Hypothalamus (tissue), 51 donors: ENCODE measurements around the gene TRAPPC3.
"Not testable (repeated sequence)": the region's sequence is repeated elsewhere in the genome, so short reads cannot be mapped to it uniquely, and the experiment has no call there.

ENCODE experiments used
- DNase-seq, 51 donors: peaks; one replicate each; lab custom pipeline; 2025; lab: John Stamatoyannopoulos, UW

TRAPPC3 gene

DNA sequence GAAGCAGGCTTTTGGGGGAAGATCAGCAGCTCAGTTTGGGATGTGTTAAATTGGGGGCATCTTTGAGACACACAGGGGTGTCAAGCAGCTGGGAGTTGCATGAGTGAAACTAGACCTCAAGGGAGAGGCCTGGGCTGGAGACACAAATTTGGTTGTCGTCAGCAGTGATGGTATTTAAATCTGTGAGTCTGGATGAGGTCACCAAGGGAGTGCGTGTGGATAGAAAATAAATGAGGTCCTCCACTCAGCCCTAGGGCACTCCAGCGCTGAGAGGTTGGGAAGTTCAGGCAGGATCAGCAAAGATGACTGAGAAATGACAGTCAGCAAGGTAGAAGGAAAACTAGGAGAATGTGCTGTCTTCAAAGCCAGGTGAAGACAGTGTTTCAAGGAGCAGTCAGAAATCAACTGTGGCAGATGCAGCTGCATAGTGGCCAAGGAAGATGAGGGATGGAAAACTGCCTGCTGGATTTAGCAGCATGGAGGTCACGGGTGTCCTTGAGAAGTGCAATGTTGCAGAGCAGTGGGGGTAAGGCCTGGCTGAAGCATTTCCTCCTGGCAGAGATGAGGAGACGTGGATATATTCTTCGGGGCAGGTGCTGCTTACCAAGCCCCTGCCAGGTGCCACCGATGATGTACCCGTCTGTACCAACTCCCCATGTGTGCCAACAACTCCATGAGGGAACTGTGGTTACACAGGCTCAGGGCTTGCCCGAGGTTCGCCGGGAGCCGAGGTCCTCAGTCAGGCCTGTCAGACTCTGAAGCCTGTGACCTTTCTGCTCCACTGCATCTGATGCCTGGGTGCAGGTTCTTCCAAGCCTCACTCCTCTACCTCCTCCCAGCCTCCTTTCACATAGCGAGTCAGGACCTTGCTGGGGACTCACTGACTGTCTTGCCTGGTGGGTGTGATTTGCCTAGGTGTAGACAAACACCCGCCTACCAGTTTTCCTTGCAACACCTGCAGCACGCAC is 17.9 kb upstream of the TRAPPC3 start:
- DNase-seq = peak in 1 of 51 donors; percentile 11

DNA sequence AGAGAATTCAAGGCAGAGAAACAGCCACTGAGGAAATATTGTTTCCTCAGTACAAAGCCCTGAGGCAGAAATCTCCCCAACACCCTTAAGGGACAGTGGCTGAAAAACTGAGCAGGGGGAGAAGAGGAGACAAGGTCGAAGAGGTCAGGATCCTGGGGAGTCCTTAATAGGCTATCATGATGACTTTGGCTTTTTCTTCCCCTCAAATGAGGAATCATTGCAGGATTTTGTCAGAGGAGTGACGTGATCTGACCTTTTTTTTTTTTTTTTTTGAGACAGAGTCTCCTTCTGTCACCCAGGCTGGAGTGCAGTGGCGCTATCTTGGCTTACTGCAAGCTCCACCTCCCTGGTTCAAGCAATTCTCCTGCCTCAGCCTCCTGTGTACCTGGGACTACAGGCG is 16.9 kb upstream of the TRAPPC3 start:
- no peak for DNase-seq

DNA sequence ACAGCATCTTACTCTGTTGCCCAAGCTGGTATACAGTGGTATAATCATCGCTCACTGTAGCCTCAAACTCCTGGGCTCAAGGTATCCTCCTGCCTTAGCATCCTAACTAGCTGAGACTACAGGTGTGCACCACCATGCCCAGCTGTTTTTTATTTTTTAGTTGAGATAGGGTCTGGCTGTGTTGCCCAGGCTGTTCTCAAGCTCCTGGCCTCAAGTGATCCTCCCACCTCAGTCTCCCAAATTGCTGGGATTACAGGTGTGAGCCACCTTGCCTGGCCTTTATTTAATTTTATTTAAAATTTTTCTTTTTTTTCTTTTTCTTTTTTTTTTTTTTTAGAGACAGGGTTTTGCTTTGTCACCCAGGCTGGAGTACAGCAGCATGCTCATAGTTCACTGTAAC is 15.9 kb upstream of the TRAPPC3 start:
- DNase-seq = no peak

DNA sequence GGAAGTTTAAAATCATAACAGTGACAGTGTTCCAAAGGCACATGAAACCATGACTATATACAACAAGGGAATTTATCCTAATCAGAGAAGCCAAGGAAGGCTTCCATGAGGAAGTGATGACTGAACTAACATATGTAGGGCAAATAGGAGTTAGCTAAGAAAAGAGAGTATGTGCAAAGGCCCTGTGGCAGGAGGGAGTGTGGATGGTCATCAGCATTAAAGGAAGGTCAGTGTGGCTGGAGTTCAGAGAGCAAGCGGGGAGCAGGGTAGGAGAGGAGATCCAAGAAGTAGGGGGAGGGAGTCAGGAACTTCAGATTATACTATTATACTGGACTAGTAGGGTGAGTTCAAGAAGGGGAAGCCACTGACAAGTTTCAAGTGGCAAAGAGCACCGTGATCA is 15.1 kb upstream of the TRAPPC3 start:
- no peak for DNase-seq

DNA sequence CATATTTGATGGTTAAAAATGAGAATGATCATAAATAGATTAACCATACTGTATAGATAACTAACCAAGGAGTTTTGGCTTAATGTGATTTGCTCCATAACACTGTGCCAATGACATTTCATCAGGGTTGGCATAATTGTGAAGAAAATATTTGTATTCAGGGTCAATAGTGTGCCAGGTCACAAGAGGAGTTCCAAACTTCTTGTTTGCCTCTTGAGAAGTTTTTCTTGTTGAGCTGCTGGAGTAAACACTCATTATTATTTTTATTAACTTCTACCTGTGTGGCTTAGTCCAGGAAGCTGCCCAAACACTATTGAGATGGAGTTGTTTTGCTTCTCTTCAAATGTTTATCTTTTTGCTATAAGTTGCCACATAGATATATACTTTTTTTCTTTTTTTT is 14.1 kb upstream of the TRAPPC3 start:
- DNase-seq = no peak

DNA sequence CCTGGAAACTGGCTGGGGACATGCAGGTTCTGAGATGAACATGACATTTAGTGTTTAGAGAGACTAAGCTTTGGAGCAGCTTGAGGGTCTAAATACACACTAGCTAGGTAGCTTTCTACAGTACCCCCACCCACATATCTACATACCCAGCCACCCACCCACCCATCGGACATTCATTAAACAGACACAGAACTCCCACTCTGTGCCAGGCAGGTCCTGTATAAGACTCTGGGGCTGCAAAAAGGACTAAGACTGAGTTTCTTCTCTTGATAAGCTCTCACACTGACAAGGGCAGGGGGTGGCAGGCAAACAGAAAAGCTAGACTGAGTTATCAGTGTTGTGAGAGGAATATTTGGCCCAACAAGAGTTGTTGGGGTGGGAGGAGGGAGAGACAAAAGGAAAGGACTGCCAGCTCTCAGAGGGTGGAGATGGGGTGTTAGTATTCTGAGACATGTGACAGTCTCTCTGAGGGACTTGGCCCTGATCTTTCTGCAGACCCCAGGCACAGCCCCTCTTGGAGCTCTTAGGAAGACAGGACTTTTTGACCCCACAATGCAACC is 13.5 kb upstream of the TRAPPC3 start:
- DNase-seq = no peak

DNA sequence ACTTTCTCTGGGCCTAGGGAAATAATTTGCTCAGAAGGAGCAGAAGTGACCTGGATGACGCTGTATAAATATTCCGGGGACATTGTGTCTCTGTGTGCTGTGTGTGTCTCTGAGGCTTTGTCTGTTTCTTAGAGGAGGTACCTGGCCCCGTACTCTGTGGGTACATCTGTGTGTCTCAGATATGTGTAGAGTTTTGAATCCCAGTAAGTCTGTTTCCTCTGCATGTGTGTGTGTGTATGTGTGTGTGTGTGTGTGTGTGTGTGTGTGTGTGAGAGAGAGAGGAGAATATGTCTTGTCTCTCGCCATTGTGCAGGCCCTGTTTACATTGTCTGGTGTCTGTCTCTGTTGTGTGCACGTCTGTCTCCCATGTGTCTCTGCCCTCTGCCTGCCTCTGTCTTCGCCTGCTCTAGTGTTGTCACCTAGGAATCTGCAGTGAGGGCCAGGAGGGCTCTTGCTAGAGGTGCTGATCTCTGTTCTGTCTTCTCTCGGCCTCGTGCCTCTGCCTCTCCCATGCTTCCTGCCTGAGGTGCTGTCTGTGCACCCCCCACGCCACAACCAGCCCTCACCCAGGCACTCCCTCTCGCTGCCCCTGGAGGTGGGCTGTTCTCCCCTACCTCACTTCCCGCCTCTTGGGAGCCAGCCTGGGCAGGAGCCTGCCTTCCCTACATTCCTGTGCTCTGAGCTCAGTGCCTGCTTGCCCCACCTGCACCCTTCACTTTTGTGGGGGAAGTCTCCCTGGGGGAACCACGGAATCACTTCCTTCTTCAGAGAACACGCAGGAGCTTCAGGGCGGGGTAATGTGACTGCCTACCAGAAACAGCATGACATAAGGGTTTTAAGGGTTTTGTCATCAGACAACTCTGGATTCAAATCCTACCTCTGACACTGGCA is 12.6 kb upstream of the TRAPPC3 start:
- DNase-seq = peak in 4 of 51 donors; percentile 22 to 52 (median 36)

DNA sequence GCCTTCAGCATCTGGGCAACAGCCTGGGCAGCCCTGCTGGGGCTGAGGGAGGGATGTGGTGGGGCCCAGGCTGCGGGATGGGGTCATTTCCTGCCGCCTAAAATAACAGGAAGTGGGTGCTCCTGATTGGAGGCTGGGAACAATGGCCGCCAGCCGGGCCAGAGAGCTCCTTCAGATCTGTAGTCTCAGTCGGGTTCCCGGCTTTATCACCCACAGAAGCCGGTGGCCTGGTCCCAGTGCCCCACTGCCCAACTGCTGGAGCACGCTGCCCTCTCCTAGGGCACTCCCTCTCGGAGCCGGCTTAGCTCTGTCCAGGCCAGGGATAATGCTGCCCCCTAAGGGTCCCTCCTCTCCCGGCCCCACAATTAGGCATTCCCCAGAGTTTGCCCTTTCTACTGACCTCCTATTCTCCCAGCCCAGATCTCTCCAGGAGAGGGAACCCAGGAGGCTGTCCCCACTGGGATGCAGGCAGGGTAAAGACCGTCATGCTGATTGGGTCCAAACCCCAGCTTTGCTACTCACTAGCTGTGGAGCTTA is 11.7 kb upstream of the TRAPPC3 start:
- peak in 34 of 51 donors; percentile 20 to 75 (median 43) for DNase-seq

DNA sequence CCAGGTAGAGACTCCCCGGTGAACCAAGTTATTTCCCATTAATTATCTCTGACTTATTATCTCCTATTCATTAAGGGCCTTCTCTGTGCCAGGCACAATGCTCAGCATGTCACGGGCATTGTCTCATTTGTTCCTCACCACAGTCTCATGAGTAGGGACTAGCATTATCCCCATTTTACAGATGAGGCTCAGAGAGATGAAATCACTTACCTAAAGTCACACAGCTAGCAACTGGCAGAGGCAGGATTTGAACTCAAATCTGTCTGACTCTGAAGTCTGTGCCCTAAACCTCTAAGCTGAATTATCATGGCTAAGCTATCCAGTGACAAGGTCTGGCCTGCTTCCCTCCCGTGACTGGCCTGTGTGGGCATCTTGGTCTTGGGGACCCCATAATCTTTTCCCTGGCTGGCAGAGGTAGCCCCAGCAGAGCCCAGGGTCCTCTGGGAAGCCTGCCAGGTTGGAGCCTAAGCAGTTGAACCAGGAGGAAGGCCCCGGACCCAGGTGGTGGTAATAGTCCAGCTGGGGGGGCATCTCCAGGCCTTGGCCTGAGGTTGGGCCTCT is 11.2 kb upstream of the TRAPPC3 start:
- DNase-seq = peak in 2 of 51 donors; percentile 62 to 68

DNA sequence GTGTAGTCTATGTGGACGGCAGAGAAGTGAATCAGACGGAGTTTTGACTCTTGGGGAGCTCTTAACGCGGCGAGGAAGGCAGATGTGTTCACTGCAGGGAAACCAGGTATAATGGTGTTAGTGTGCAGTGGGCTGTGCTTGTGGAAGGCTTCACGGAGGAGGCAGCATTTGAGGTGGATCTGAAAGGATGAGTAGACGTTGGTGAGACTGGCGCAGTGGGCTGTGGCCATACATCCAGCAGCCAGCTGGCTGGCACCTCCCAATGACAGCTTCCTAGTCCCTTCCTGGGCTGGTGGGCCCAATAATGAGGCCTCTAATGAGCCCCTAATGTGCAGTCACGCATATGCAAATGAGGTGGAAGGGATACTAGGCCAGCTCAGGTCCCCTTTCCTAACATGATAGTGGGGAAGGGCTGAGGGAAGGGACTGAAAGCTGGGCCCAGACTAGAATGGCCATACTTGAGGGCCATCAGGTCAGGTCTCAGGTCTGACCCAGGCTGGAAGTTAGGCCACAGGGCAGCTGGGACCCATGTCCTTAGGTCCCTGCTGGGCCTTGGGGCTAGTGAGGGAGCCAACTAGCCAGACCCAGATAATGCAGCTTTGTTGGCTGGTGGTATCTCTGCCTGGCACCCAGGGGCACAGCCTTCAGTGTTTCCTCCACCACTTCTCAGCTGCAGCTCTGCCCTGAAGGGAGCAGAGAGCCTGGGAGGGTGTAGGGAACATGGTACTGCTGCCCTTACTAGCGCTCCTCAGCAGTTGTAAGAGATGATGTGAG is 10.5 kb upstream of the TRAPPC3 start:
- peak in 32 of 51 donors; percentile 26 to 82 (median 55) for DNase-seq

DNA sequence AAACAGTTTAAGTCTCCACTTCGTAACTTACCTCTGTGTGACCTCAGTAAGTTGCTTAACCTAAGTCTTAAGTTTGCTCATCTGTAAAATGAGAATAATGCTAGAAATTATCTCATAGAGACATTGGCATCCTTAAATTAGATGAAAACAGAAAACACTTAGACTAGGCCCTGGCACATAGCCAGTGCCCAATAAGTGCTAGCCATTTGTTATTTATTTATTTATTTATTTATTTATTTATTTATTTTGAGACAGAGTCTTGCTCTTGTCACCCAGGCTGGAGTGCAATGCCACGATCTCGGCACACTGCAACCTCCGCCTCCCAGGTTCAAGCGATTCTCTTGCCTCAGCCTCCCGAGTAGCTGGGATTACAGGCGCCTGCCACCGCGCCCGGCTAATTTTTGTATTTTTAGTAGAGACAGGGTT is 9.6 kb upstream of the TRAPPC3 start:
- DNase-seq = not testable (repeated sequence)

DNA sequence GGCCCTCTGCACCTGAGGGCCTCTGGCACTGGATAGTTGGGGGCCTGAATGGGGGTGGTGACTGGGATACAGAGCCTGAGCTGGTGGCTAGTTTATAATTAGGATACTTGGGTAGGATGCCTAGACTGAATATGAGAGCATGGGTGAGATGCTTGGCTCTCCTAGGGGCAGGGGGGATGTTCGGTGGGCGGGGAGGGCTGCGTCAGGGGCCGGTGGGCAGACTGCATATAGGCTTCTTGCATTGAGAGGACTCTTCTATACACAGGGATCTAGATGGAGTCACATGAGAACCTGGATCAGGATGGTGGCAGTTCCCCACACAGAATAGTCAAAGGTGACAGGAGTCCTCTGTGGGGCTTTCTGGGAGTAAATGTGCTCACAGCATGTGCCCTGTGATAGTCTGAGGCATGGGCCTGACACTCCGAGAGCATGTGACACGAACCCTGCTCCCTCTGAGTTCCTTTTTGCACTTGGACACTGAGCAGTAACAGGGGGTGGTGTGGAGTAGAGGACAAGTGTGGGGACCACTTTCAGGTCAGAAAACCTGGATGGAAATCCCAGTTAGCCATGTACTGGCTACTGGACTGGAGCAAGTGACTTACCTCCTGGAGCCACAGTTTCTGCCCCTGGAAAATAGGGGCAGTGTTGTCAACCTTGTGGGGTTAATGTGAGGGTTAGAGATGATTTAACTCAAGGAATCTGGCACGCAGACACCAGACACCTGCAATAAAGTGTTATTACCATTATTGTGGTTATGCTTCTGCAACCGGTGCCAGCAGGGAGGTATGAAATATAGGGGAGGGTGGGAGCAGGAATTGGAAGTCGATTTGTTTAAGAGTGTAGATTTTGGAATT is 8.9 kb upstream of the TRAPPC3 start:
- peak in 10 of 51 donors; percentile 13 to 42 (median 22) for DNase-seq

DNA sequence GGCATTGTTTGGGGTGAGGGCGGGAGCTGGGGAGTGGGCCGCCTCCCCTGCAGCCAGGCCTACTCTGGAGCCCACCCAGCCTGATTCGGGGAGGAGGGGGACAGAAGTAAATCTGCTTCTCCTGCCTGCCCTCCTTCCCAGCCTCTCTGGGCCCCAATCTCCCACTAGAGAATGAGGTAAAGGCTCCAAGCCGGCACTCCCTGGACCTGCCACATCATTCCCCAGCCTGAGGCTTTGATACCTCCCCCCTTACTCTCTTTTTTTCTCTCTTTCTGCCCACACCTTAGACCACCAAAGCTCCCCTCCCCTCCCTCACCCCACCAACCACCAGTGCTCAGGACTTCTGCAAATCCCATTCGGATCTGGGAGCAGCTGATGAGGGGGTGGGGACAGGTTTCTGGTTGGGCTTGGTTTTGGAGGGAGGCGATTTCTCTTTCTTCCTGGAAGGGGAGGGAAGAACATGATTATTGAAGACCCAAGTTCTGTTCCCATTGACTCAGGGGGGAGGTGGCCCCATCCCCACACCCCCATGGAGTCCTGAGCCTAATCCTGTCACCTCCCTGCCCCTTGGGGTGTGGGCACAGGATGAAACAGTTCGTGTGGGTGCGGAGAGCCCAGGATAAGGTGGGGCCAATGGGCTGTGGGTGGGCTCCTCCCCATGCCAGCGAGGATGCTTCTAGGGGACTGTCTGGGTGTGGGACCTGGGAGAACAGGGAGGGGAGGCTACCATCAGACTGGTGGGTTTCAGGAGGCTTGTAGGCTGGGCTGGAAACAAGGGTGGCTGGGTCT is 8.0 kb upstream of the TRAPPC3 start:
- DNase-seq = peak in 9 of 51 donors; percentile 41 to 82 (median 60)

DNA sequence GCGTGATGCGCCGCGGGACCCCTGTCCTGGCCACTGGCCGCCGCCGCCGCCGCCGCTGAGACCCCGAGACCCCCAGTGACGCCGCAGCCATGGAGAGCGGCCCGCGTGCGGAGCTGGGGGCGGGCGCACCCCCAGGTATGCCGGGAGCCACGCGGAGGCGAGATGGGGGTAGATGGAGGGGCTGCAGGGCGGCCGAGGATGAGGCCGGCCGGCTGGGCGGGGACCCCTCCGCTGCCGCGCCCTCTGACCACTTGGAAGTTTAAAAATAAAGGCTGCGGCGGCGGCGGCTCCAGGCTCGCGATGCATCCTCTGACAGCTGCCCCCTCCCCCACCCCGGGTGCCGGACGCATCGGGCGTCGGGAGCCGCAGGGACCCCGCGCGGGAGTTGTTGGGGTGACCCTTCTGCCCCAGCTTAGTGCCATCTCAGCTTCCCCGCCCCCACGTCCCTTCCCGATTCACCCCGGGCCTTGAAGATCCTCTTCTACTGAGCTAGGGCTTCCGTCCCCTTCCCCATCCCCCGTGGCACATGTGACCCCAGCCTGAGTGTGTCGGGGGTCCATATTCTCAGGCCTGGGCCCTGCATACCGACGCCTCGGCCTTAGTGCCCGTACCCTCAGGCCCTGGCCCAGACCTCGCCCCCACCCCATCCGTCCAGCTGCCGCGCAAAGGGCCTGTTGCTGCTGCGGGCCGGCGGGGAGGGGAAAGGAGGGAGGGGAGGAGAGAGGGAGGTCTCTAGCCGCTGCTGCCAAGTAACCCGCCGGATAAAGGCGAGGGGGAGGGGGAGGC is 7.2 kb upstream of the TRAPPC3 start:
- DNase-seq = peak in 50 of 51 donors; percentile 31 to 91 (median 74)

DNA sequence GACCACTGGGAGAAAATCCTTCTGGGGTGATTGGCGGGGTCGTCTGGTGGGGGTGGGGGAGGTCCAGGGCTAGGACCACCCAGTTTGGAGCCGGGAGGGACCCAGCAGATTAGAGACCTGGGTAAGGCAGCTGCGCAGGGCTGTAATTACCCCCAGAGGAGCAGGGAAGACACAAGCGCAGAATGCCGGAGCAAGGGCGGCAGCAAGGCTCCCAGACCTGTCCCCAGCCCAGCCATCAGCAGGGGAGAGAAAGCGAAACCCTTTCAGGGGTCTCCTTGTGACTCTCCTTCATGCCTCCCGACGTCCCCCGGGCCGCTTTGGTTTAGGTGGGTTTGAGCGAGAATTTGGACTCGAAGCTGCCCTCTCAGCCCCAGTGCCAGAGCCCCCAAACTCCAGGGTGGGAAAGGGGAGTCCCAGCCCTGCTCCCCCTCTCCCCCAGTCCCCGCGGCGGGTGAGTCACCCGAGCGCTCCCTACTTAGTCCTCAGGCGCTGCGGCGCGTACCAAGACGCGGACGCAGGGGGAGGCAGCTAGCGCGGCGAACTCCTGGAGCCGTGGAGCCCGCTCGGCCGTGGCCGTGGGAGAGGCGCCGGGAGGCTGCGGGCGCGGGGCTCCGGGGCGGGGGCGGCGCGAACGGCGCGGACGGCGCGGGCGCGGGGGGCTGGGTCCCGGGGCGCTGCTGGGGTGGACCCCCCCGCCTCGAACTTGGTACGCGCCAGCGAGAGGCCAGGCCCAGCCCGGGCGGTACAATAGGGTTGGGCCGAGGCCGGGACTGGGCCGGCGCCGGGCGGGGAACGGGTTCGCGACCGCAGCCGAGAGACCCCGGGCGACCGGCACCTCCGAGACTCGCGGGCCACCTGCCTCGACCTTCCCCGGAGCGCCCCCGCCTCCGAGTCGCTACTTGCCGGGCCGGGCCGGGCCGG is 6.4 kb upstream of the TRAPPC3 start, which contains the start of gene MAP7D1:
TSS of gene MAP7D1 (plus strand) at position 753 of the 921 bp plus-strand sequence. CDS start 258 bp downstream, outside the sequence.
- DNase-seq = peak; percentile 46 to 99 (median 88)
